SU-DHL-6 (cell line): Measurements from ENCODE around the gene ASCC2.

Source experiments
- H2AFZ ChIP-seq: fragments of 200-600 bp; sonication (generic); 2 replicates; pipeline ENCODE4 v1.6.1; 2014; ENCODE audit warnings: low read depth, mild to moderate bottlenecking, moderate library complexity, mixed read lengths, antibody characterized with exemption, low read length; ENCODE audit not compliant: severe bottlenecking
- H3F3A ChIP-seq: fragments of 200-600 bp; shearing (Covaris generic); 2 replicates; pipeline ENCODE4 v1.6.0; 2016; ENCODE audit warnings: antibody characterized with exemption, mild to moderate bottlenecking; ENCODE audit not compliant: insufficient read depth
- H3K27ac ChIP-seq: fragments of 200-600 bp; sonication (generic); 2 replicates; pipeline ENCODE4 v1.5.1; 2016; ENCODE audit warnings: low read depth, mild to moderate bottlenecking, low read length, moderate library complexity, mixed read lengths
- H3K27me3 ChIP-seq: fragments of 200-600 bp; sonication (generic), shearing (Covaris generic); 2 replicates; pipeline ENCODE4 v1.6.0; 2014; ENCODE audit warnings: mild to moderate bottlenecking, low read length
- H3K36me3 ChIP-seq: fragments of 200-600 bp; sonication (generic); 2 replicates; pipeline ENCODE4 v1.6.1; 2014; ENCODE audit warnings: mild to moderate bottlenecking, low read length, mixed read lengths
- H3K4me2 ChIP-seq: fragments of 300-600, 200-600 bp; shearing (Covaris generic), sonication (generic); 2 replicates; pipeline ENCODE4 v1.6.0; 2014; ENCODE audit warnings: low read length, low read depth, mild to moderate bottlenecking; ENCODE audit not compliant: poor library complexity, severe bottlenecking
- H3K4me3 ChIP-seq: fragments of 200-600 bp; sonication (generic); 2 replicates; pipeline ENCODE4 v1.5.1; 2014; ENCODE audit warnings: antibody characterized with exemption, low read length, mild to moderate bottlenecking, mixed read lengths; ENCODE audit not compliant: insufficient read depth, poor library complexity, severe bottlenecking
- H3K79me2 ChIP-seq: fragments of 200-600 bp; sonication (generic); 2 replicates; pipeline ENCODE4 v1.6.1; 2014; ENCODE audit warnings: mild to moderate bottlenecking, low read length, moderate library complexity; ENCODE audit not compliant: insufficient read depth
- H3K9ac ChIP-seq: fragments of 200-600 bp; sonication (generic); 2 replicates; pipeline ENCODE4 v1.7.0; 2014; ENCODE audit warnings: mild to moderate bottlenecking, low read length
- H3K9me2 ChIP-seq: fragments of 200-600 bp; sonication (generic); replicated peaks from 2 replicates; pipeline ENCODE4 v1.6.1; 2014; ENCODE audit warnings: low read length; ENCODE audit not compliant: insufficient read depth
- H3K9me3 ChIP-seq: fragments of 200-600 bp; sonication (generic); 2 replicates; pipeline ENCODE4 v1.6.1; 2014; ENCODE audit warnings: low read length, mixed read lengths; ENCODE audit not compliant: insufficient read depth
- H4K20me1 ChIP-seq: fragments of 200-600 bp; sonication (generic); 2 replicates; pipeline ENCODE4 v1.6.1; 2014; ENCODE audit warnings: low read depth, mild to moderate bottlenecking, antibody characterized with exemption, low read length, moderate library complexity, mixed read lengths
- EZH2phosphoT487 ChIP-seq: fragments of 200-600 bp; sonication (generic), shearing (Covaris generic); conservative IDR thresholded peaks from 2 replicates; pipeline ENCODE4 v1.6.1; 2018; ENCODE audit warnings: mild to moderate bottlenecking, antibody characterized with exemption, low read length, moderate library complexity, mixed read lengths
- TF ChIP-seq, protein P1 (sequence below): fragments of 200-600 bp; sonication (generic); IDR thresholded peaks from one replicate; pipeline ENCODE4 v1.5.1; 2017; ENCODE audit warnings: antibody characterized with exemption, mild to moderate bottlenecking, low read length, moderate library complexity; ENCODE audit not compliant: insufficient read depth, poor library complexity, severe bottlenecking

The ASCC2 gene

DNA sequence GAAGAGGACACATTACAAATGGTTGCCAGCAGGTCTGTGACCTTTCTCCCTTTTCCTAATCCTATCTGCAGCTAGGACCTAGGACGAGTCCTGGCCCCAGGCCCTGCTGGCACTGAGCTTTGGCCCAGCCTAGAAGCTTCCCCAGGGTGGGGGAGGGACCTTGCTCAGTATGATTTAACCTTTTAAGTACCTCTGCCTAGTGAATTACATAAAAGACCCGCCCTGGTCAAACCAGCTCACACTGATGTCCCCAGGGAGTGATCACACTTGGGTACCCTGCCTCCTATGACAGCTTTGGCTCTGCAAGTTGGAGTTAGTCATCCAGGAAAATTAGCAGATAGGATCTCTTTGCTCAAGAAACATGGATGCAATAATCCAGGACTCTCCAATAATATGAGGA is 21.9 kb downstream of the ASCC2 start:
- Histone ChIP-seq H3K27me3 (no peaks in the 10 kb centered on the region), H4K20me1 (no peaks in the 10 kb centered on the region), H3K9ac (no peak overlapping the region), H3F3A (no peaks in the 10 kb centered on the region), H3K9me3 (no peaks in the 10 kb centered on the region), H3K9me2 (no peaks in the 10 kb centered on the region), H3K4me2 (no peak overlapping the region), H3K4me3 (no peak overlapping the region), H3K36me3 (peaks cover 4% of the 10 kb centered on the region; the same call in 1 of the 2 replicates), H3K27ac (no peak overlapping the region), H3K79me2 (no peaks in the 10 kb centered on the region), H2AFZ (no peak overlapping the region)
- TF ChIP-seq EZH2phosphoT487, result no peak

DNA sequence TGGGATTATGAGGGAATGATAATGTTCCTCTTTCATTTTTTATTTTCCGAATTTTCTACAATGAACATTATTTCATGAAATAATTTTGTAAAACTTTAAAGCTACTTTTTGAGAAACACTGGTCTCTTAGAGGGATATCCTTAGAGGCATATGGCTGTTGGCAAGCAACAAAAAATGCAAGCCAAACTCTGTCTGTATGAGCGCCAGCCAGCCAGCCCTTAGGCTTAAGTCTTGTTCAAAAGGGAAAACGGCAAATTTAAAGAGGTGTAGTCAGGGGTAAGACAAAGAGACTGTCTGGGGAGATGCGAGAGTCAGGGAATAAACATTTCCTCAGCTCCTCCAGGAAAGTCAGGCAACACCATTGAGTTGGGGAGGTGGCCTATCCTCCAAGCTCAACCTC is 22.5 kb downstream of the ASCC2 start:
- no peaks in the 10 kb centered on the region for H3F3A ChIP-seq
- no peaks in the 10 kb centered on the region for H3K27me3 ChIP-seq
- no peak overlapping the region for H2AFZ ChIP-seq
- H3K9me2 ChIP-seq, result no peaks in the 10 kb centered on the region
- H3K79me2 ChIP-seq, result no peaks in the 10 kb centered on the region
- no peak overlapping the region for H3K4me2 ChIP-seq
- H3K4me3 ChIP-seq, result no peak overlapping the region
- H4K20me1 ChIP-seq, result no peaks in the 10 kb centered on the region
- peaks cover 4% of the 10 kb centered on the region; the same call in 1 of the 2 replicates for H3K36me3 ChIP-seq
- H3K9me3 ChIP-seq, result no peaks in the 10 kb centered on the region
- H3K9ac ChIP-seq, result no peak overlapping the region
- H3K27ac ChIP-seq, result no peak overlapping the region
- no peak for TF ChIP-seq EZH2phosphoT487
- TF ChIP-seq, protein P1, sequence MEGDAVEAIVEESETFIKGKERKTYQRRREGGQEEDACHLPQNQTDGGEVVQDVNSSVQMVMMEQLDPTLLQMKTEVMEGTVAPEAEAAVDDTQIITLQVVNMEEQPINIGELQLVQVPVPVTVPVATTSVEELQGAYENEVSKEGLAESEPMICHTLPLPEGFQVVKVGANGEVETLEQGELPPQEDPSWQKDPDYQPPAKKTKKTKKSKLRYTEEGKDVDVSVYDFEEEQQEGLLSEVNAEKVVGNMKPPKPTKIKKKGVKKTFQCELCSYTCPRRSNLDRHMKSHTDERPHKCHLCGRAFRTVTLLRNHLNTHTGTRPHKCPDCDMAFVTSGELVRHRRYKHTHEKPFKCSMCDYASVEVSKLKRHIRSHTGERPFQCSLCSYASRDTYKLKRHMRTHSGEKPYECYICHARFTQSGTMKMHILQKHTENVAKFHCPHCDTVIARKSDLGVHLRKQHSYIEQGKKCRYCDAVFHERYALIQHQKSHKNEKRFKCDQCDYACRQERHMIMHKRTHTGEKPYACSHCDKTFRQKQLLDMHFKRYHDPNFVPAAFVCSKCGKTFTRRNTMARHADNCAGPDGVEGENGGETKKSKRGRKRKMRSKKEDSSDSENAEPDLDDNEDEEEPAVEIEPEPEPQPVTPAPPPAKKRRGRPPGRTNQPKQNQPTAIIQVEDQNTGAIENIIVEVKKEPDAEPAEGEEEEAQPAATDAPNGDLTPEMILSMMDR, result no peak

DNA sequence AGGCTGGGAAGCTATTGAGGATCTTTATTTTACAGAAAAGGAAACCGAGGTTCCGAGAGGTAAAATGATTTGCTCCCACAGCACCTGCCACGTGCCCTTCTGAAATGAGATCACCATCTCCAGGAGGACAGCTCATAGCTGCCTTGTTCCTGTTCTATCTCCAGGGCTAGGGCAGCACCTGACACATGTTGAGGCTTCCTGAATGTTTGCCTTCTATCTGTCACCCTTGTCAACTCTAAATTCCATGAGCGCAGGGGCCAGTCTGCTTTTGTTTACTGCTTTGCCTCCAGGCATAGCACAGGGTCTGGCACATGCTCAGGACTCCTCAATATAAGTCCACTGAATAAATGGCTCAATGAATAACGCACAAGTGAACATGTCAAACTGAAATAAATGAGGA is 24.1 kb downstream of the ASCC2 start:
- Histone ChIP-seq H3K4me3 (no peak overlapping the region), H3K9me2 (no peaks in the 10 kb centered on the region), H2AFZ (no peak overlapping the region), H3K9ac (no peak overlapping the region), H3K27me3 (no peaks in the 10 kb centered on the region), H3K9me3 (no peaks in the 10 kb centered on the region), H3F3A (no peaks in the 10 kb centered on the region), H4K20me1 (no peaks in the 10 kb centered on the region), H3K4me2 (no peak overlapping the region), H3K79me2 (no peaks in the 10 kb centered on the region), H3K27ac (no peak overlapping the region), H3K36me3 (peaks cover 4% of the 10 kb centered on the region; the same call in 1 of the 2 replicates)
- TF ChIP-seq, protein P1, result no peak
- no peak for TF ChIP-seq EZH2phosphoT487

DNA sequence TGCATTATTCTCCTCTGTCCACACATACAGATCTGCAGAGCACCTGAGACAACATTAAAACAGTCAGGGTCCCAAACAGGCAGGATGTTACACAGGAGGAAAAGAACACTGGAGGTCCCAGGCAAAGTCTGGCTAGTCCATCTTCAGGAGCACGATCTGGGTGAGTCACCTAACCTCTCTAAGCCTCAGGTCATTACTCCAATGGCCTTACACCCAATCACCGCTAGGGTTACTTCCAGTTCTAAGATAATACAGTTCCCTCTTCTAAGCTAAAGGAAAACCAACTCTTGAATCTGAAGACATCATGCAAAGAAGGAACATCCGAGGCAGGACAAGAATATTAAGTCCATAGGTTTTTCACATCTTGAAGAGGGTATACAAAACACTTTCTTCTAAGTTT is 24.5 kb downstream of the ASCC2 start:
- H3K4me2 ChIP-seq, result no peak overlapping the region
- no peak overlapping the region for H3K4me3 ChIP-seq
- H3K27ac ChIP-seq, result no peak overlapping the region
- no peaks in the 10 kb centered on the region for H3K79me2 ChIP-seq
- no peak overlapping the region for H3K9ac ChIP-seq
- TF ChIP-seq, protein P1, result no peak
- TF ChIP-seq EZH2phosphoT487, result no peak
- H4K20me1 ChIP-seq, result no peaks in the 10 kb centered on the region
- no peaks in the 10 kb centered on the region for H3K27me3 ChIP-seq
- H2AFZ ChIP-seq, result no peak overlapping the region
- H3K36me3 ChIP-seq, result peaks cover 4% of the 10 kb centered on the region; the same call in 1 of the 2 replicates
- no peaks in the 10 kb centered on the region for H3K9me3 ChIP-seq
- H3K9me2 ChIP-seq, result no peaks in the 10 kb centered on the region
- H3F3A ChIP-seq, result no peaks in the 10 kb centered on the region
